K562 (cell line): ENCODE results near the gene CCDC47. TPM values are rescaled to one million over a fixed set of nuclear protein-coding genes. Genes with fewer than 3 reads are reported as not detected.

Experiments used
- ATAC-seq: fragments of 200-7000 bp; cut with Tn5 transposase; 3 replicates; pipeline ENCODE4 v1.9.1; 2020; ENCODE audit warnings: moderate library complexity
- BruUV-seq: library from RNA; stranded (reverse); fragments of 400-500 nt; replicated peaks from 2 replicates; lab custom pipeline; 2021; lab: Mats Ljungman, UMichigan
- CTCF ChIA-PET: fragments of 300-600 bp; formaldehyde crosslinking; extraction: SDS; loops from one replicate; lab custom pipeline; 2021; ENCODE audit warnings: low intra/inter-chr PET ratio; lab: Yijun Ruan, JAX
- POLR2A ChIA-PET: fragments of 300-600, 350-650 bp; sonication (Branson Sonifier 250); formaldehyde crosslinking; extraction: SDS; loops from one replicate; lab custom pipeline; 2021; ENCODE audit warnings: antibody characterized with exemption, inconsistent platforms; lab: Yijun Ruan, JAX
- DNase-seq, 4 experiments: peaks; one replicate each; pipeline versions ENCODE4 v3.0.0 to v3.0.0-alpha.2; 2011 to 2018; ENCODE audit warnings: low spot score in 3 of 4, mixed read lengths in 3 of 4; ENCODE audit errors: extremely low read depth in 1 of 4
- FAIRE-seq: peaks from 2 replicates; lab custom pipeline; 2011; peaks lifted over from hg19 to GRCh38; lab: Jason Lieb, UNC
- H2AFZ ChIP-seq: 2 replicates; pipeline ENCODE4 v1.6.0; 2011; ENCODE audit warnings: low read depth, low read length, control low read depth, inconsistent platforms
- H3K27ac ChIP-seq: fragments of 200-600 bp; 3 replicates; pipeline ENCODE4 v1.8.0; 2011; ENCODE audit warnings: low read depth, mild to moderate bottlenecking, control low read depth, inconsistent platforms, low read length, moderate library complexity, mixed read lengths; ENCODE audit errors: extremely low read depth
- H3K27me3 ChIP-seq, 2 experiments: fragments of 300-600 bp in 1 of 2; 2 replicates in 1 of 2; 3 replicates in 1 of 2; pipeline versions ENCODE4 v1.6.0 to v1.8.0; 2011; ENCODE audit warnings: inconsistent platforms in 2 of 2, low read length in 2 of 2, mild to moderate bottlenecking in 1 of 2, mixed read lengths in 1 of 2, moderate library complexity in 1 of 2; ENCODE audit not compliant: control insufficient read depth in 2 of 2, insufficient read depth in 2 of 2
- H3K36me3 ChIP-seq: fragments of 300-600 bp; 3 replicates; pipeline ENCODE4 v1.8.0; 2011; ENCODE audit warnings: mild to moderate bottlenecking, low read length, inconsistent platforms; ENCODE audit not compliant: control insufficient read depth, insufficient read depth
- H3K4me1 ChIP-seq, 2 experiments: fragments of 200-600 bp in 1 of 2; replicated peaks in 1 of 2; 2 replicates in 1 of 2; 3 replicates in 1 of 2; pipeline versions ENCODE4 v1.5.1 to v1.8.0; 2011; ENCODE audit warnings: inconsistent platforms in 2 of 2, low read length in 2 of 2, mild to moderate bottlenecking in 1 of 2, mixed read lengths in 1 of 2, moderate library complexity in 1 of 2; ENCODE audit not compliant: control insufficient read depth in 2 of 2, insufficient read depth in 2 of 2
- H3K4me2 ChIP-seq: 2 replicates; pipeline ENCODE4 v1.6.1; 2011; ENCODE audit warnings: low read length, control low read depth, inconsistent platforms, mixed read lengths; ENCODE audit not compliant: insufficient read depth
- H3K4me3 ChIP-seq: fragments of 200-600 bp; sonication (generic), shearing (Covaris generic); 2 replicates; pipeline ENCODE4 v1.5.1; 2016; ENCODE audit warnings: control low read depth, inconsistent platforms
- H3K79me2 ChIP-seq: fragments of 200-600 bp; 3 replicates; pipeline ENCODE4 v1.8.0; 2011; ENCODE audit warnings: low read length, inconsistent platforms; ENCODE audit not compliant: control insufficient read depth, insufficient read depth
- H3K9ac ChIP-seq, 2 experiments: 2 replicates each; pipeline versions ENCODE4 v1.6.0 to v1.6.1; 2011; ENCODE audit warnings: low read depth in 2 of 2, low read length in 2 of 2, control low read depth in 1 of 2, inconsistent platforms in 1 of 2, mild to moderate bottlenecking in 1 of 2, mixed read lengths in 1 of 2; ENCODE audit not compliant: insufficient read depth in 1 of 2
- H3K9me1 ChIP-seq: one replicate; pipeline ENCODE4 v1.6.0; 2011; ENCODE audit warnings: inconsistent platforms, mild to moderate bottlenecking, low read length, moderate library complexity; ENCODE audit not compliant: control insufficient read depth, insufficient read depth
- H3K9me3 ChIP-seq: replicated peaks from 2 replicates; pipeline ENCODE4 v1.5.1; 2011; ENCODE audit warnings: low read depth, low read length, inconsistent platforms; ENCODE audit not compliant: control insufficient read depth, insufficient read depth
- H4K20me1 ChIP-seq: replicated peaks from 2 replicates; pipeline ENCODE4 v1.6.1; 2011; ENCODE audit warnings: low read length, inconsistent platforms, mixed read lengths; ENCODE audit not compliant: control insufficient read depth, insufficient read depth
- BCLAF1 ChIP-seq, 2 experiments: fragments of 450-650 bp in 1 of 2; IDR thresholded peaks; 2 replicates each; pipeline ENCODE4 v1.6.1; 2011 to 2017; ENCODE audit warnings: low read depth in 2 of 2, antibody characterized with exemption in 1 of 2, borderline replicate concordance in 1 of 2, low read length in 1 of 2, mild to moderate bottlenecking in 1 of 2, mixed read lengths in 1 of 2; ENCODE audit not compliant: control insufficient read depth in 1 of 2
- CCAR2 ChIP-seq: fragments of 200-400 bp; formaldehyde crosslinking; IDR thresholded peaks from 2 replicates; pipeline ENCODE4 v1.6.1; 2017; ENCODE audit warnings: mild to moderate bottlenecking, low read depth, low read length
- DDX20 ChIP-seq: fragments of 450-650 bp; IDR thresholded peaks from 2 replicates; pipeline ENCODE4 v1.6.1; 2016; ENCODE audit warnings: missing genetic modification characterization, low read depth, mild to moderate bottlenecking, missing compliant biosample characterization, moderate library complexity
- KLF16 ChIP-seq: IDR thresholded peaks from 2 replicates; pipeline ENCODE4 v1.6.1; 2016; ENCODE audit warnings: antibody characterized with exemption
- MYNN ChIP-seq, 2 experiments: sonication (generic); formaldehyde crosslinking in 1 of 2; IDR thresholded peaks; 2 replicates each; pipeline versions ENCODE4 v1.5.0 to v1.6.1; 2016 to 2020; ENCODE audit warnings: antibody characterized with exemption in 1 of 2, missing genetic modification reagents in 1 of 2
- OTX1 ChIP-seq: fragments of 450-650 bp; formaldehyde crosslinking; IDR thresholded peaks from 2 replicates; pipeline ENCODE4 v1.4.0; 2022; ENCODE audit warnings: mild to moderate bottlenecking
- RBM15 ChIP-seq: fragments of 200-400 bp; formaldehyde crosslinking; IDR thresholded peaks from 2 replicates; pipeline ENCODE4 v1.6.1; 2018; ENCODE audit warnings: mild to moderate bottlenecking, low read length, moderate library complexity; ENCODE audit not compliant: insufficient read depth
- SMARCA5 ChIP-seq: fragments of 450-650 bp; IDR thresholded peaks from 2 replicates; pipeline ENCODE4 v1.6.1; 2016
- SRSF1 ChIP-seq: fragments of 200-400 bp; formaldehyde crosslinking; IDR thresholded peaks from 2 replicates; pipeline ENCODE4 v1.6.1; 2017; ENCODE audit warnings: mild to moderate bottlenecking, low read depth, low read length, moderate library complexity
- THAP7 ChIP-seq: fragments of 250-450 bp; sonication (Bioruptor Pico); IDR thresholded peaks from 2 replicates; pipeline ENCODE4 v1.5.0; 2021
- TSC22D4 ChIP-seq: fragments of 450-650 bp; IDR thresholded peaks from 2 replicates; pipeline ENCODE4 v1.6.1; 2016; ENCODE audit warnings: missing genetic modification characterization, missing biosample characterization, control low read depth
- ZBTB2 ChIP-seq: fragments of 450-650 bp; IDR thresholded peaks from 2 replicates; pipeline ENCODE4 v1.6.1; 2016; ENCODE audit warnings: antibody characterized with exemption
- ZBTB49 ChIP-seq: sonication (generic); formaldehyde crosslinking; IDR thresholded peaks from 2 replicates; pipeline ENCODE4 v1.8.0; 2022; ENCODE audit warnings: missing genetic modification reagents, mild to moderate bottlenecking, borderline replicate concordance
- ZFPM2 ChIP-seq: fragments of 250-450 bp; sonication (Bioruptor Pico); IDR thresholded peaks from 2 replicates; pipeline ENCODE4 v1.5.1; 2022; ENCODE audit warnings: mild to moderate bottlenecking
- WGBS: fragments of 100-300 bp; shearing (Covaris generic); methylation state at CpG from one replicate; pipeline ENCODE4 v1.1.6; 2016; ENCODE audit warnings: low coverage, mixed read lengths; ENCODE audit not compliant: insufficient coverage; ENCODE audit errors: missing lambda C conversion rate; 5-methylcytosine and 5-hydroxymethylcytosine counted together
- in situ Hi-C: fragments of 300-500 bp; cut with MboI; formaldehyde crosslinking; loops from 4 replicates; pipeline ENCODE4 v1.15.0; 2018; ENCODE audit warnings: inconsistent platforms, mixed read lengths
- intact Hi-C: fragments of 100-400 bp; cut with micrococcal nuclease; formaldehyde crosslinking; loops from 2 replicates; pipeline ENCODE4 v1.14.2; 2022
- polyA plus RNA-seq, 8 experiments: library from polyadenylated mRNA; depleted of rRNA in 4 of 8; stranded (reverse) in 5 of 8; unstranded in 3 of 8; fragments of >200 nt; fragmentation: Nextera tagmentation in 2 of 8; fragmentation: Illumina TruSeq in 1 of 8; extraction: Ambion mirVana in 2 of 8; extraction: Trizol in 1 of 8; gene quantifications; 2 replicates each; pipeline versions ENCODE4 v1.2.1 to v1.2.3, GENCODE V29; 2011 to 2014; ENCODE audit warnings: inconsistent platforms in 1 of 8, missing spikeins in 1 of 8
- total RNA-seq, 7 experiments: library from RNA; depleted of rRNA in 6 of 7; stranded (reverse); fragments of >200 nt in 6 of 7; fragmentation: Illumina TruSeq in 2 of 7; extraction: Trizol in 2 of 7; gene quantifications; 2 replicates each; pipeline versions ENCODE4 v1.2.1 to v1.2.3, GENCODE V29; 2011 to 2021; ENCODE audit warnings: low replicate concordance in 1 of 7

The CCDC47 gene
- total and polyA plus RNA-seq, 9 of the 15 experiments (the other 6 are each of a cell fraction or from before 2014, with no cell fraction given) = 15.5 to 162 (median 122) TPM

GRCh38 chr17:63716426-63716825 is 57.0 kb downstream of the CCDC47 start:
- no TSS peak for BruUV-seq
- CTCF ChIA-PET = no interaction called here
- no peaks in the 10 kb centered on the region for H3K9me1 ChIP-seq
- no peaks in the 10 kb centered on the region for H3K4me1 ChIP-seq
- FAIRE-seq (no peak), DNase-seq (no peak), ATAC-seq (no peak)
- H3K4me3 ChIP-seq = no peak overlapping the region
- POLR2A ChIA-PET = interaction anchor here (0.8 kb wide), 1 partner anchor 8 kb away, joined by 3 read pairs; no protein-coding TSS in a partner anchor
- TF ChIP-seq BCLAF1 (IDR thresholded peaks at IDR 0.05; ENCODE audit: borderline replicate concordance in 1 of 2, control insufficient read depth in 1 of 2, low read depth in 2 of 2, low read length in 1 of 2) (no peak), ZFPM2 (CRISPR knock-in tag) (no peak), RBM15 (no peak), OTX1 (CRISPR knock-in tag) (no peak), SRSF1 (no peak), KLF16 (no peak), ZBTB2 (no peak), SMARCA5 (no peak), TSC22D4 (no peak), MYNN (IDR thresholded peaks at IDR 0.05) (no peak), MYNN (CRISPR knock-in tag; IDR thresholded peaks at IDR 0.05) (no peak), ZBTB49 (no peak), THAP7 (no peak), DDX20 (tag) (no peak), CCAR2 (no peak)
- no peak overlapping the region for H3K9ac ChIP-seq
- no peaks in the 10 kb centered on the region for H4K20me1 ChIP-seq
- intact Hi-C loops = no loop called here
- peaks cover 13% of the 10 kb centered on the region; the same call in 2 of the 3 replicates for H3K36me3 ChIP-seq
- H3K79me2 ChIP-seq = no peaks in the 10 kb centered on the region
- no peak overlapping the region for H3K27ac ChIP-seq
- no peaks in the 10 kb centered on the region for H3K27me3 ChIP-seq
- WGBS = 86% methylated on average over 3 of the region's 3 CpGs
- H2AFZ ChIP-seq = no peak overlapping the region
- in situ Hi-C loops = no loop called here
- no peak overlapping the region for H3K4me2 ChIP-seq
- H3K9me3 ChIP-seq = no peaks in the 10 kb centered on the region
